ENCODE measurements around the gene GAB3. TPM values are rescaled to one million over a fixed set of nuclear protein-coding genes. Genes with fewer than 3 reads are reported as not detected.

GAB3 gene
- total RNA-seq, 1 experiment from 2014 or later: 0.69 TPM

DNA sequence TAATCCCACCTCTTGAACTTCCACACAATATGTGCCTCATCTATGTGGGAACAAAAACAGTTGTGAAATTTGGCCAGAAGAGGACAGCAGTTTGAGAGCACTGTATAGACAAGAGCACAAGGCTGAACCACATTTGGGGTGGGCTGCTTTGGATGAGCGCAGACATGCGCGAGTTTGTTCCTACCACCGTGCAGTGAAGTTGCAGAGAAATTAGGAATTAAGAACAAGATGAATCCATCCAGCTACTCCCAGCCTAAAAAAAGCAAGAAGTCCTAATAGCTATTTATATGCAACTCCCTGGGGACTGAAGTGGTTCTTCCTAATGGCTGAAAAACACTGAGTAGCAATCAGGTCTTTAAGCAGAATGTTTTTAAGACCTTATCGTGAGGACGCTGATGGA, 1.0 kb downstream of the GAB3 start:
- H2AFZ ChIP-seq (ENCODE audit: low read depth, low read length, poor library complexity, severe bottlenecking): no peak overlapping the region
- ChIA-PET CTCF (interaction anchor here (1.9 to 2.3 kb wide), 3 partner anchors 11 to 18 kb away, joined by 8 to 17 read pairs (median 9); partner anchors contain the start of gene DKC1), POLR2A (no interaction called here), RAD21 (ENCODE audit: low non-redundant PET in 1 of 2, low total read pairs in 2 of 2, uncharacterized antibody in 2 of 2, unreplicated experiment in 2 of 2) (no interaction called here)
- H3K4me3 ChIP-seq (replicated peaks in 1 of 2; ENCODE audit: low read depth in 1 of 2, low read length in 2 of 2): no peak overlapping the region
- H3K9ac ChIP-seq (ENCODE audit: low read length): no peak overlapping the region
- no peak for TF ChIP-seq POLR2AphosphoS5 (IDR thresholded peaks at IDR 0.05; ENCODE audit: low read depth, low read length)
- no peak for TF ChIP-seq SP1 (IDR thresholded peaks at IDR 0.05; ENCODE audit: low read depth)
- TF ChIP-seq EZH2phosphoT487 (IDR thresholded peaks at IDR 0.05; ENCODE audit: borderline replicate concordance): no peak
- no peak for TF ChIP-seq TCF7L2 (IDR thresholded peaks at IDR 0.05; ENCODE audit: borderline replicate concordance, extremely low read depth, insufficient read depth, insufficient read length)
- TF ChIP-seq, protein P1, sequence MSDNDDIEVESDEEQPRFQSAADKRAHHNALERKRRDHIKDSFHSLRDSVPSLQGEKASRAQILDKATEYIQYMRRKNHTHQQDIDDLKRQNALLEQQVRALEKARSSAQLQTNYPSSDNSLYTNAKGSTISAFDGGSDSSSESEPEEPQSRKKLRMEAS (IDR thresholded peaks at IDR 0.05): no peak
- TF ChIP-seq ZFX (IDR thresholded peaks at IDR 0.05): no peak
- TF ChIP-seq, protein P2, sequence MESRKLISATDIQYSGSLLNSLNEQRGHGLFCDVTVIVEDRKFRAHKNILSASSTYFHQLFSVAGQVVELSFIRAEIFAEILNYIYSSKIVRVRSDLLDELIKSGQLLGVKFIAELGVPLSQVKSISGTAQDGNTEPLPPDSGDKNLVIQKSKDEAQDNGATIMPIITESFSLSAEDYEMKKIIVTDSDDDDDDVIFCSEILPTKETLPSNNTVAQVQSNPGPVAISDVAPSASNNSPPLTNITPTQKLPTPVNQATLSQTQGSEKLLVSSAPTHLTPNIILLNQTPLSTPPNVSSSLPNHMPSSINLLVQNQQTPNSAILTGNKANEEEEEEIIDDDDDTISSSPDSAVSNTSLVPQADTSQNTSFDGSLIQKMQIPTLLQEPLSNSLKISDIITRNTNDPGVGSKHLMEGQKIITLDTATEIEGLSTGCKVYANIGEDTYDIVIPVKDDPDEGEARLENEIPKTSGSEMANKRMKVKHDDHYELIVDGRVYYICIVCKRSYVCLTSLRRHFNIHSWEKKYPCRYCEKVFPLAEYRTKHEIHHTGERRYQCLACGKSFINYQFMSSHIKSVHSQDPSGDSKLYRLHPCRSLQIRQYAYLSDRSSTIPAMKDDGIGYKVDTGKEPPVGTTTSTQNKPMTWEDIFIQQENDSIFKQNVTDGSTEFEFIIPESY (IDR thresholded peaks at IDR 0.05; ENCODE audit: extremely low read depth, insufficient replicate concordance, low read length): no peak
- H3K4me2 ChIP-seq (ENCODE audit: low read length): no peak overlapping the region
- no peaks in the 10 kb centered on the region for H3K9me2 ChIP-seq (ENCODE audit: insufficient read depth)
- DNase-seq (ENCODE audit: low read depth, low spot score) (no peak), ATAC-seq (no peak)
- peaks cover 5% of the 10 kb centered on the region; the same call in 1 of the 2 replicates for H3K27me3 ChIP-seq (ENCODE audit: insufficient read depth, low read length)
- no peaks in the 10 kb centered on the region for H3K9me3 ChIP-seq (ENCODE audit: control insufficient read depth in 1 of 2, insufficient read depth in 1 of 2, low read depth in 1 of 2, low read length in 2 of 2)
- intact Hi-C loops (cut with micrococcal nuclease): no loop called here
- H4K20me1 ChIP-seq (ENCODE audit: insufficient read depth): no peaks in the 10 kb centered on the region
- no peak overlapping the region for H3K27ac ChIP-seq (ENCODE audit: low read depth, low read length)
- no TSS peak for BruUV-seq (replicated peaks)
- H3K36me3 ChIP-seq (ENCODE audit: control insufficient read depth in 1 of 2, insufficient read depth in 2 of 2, low read length in 2 of 2): no peaks in the 10 kb centered on the region
- H3K79me2 ChIP-seq (ENCODE audit: insufficient read depth, low read length): no peaks in the 10 kb centered on the region
- peaks cover 0 to 3% of the 10 kb centered on the region in 2 experiments; a peak in 1 of 4 replicates for H3K4me1 ChIP-seq (ENCODE audit: control insufficient read depth in 1 of 2, insufficient read depth in 2 of 2, low read length in 2 of 2)

Measured in HCT116 (cell line).